Prostate gland (tissue), 2 donors: Measurements from ENCODE around the gene CIT.

Source experiments
- POLR2AphosphoS5 ChIP-seq: sonication (generic); formaldehyde crosslinking; IDR thresholded peaks from one replicate; pipeline ENCODE4 v1.6.1; 2017; ENCODE audit warnings: antibody characterized with exemption
- TF ChIP-seq, protein P1 (sequence below), 4 experiments: fragments of 200-600 bp in 2 of 4; fragments of 450-650 bp in 2 of 4; sonication (generic) in 2 of 4; IDR thresholded peaks; 1 replicate in 3 of 4; 2 replicates in 1 of 4; pipeline ENCODE4 v1.5.1; 2016 to 2019; ENCODE audit warnings: antibody characterized with exemption in 4 of 4, mild to moderate bottlenecking in 2 of 4, moderate library complexity in 2 of 4

DNA sequence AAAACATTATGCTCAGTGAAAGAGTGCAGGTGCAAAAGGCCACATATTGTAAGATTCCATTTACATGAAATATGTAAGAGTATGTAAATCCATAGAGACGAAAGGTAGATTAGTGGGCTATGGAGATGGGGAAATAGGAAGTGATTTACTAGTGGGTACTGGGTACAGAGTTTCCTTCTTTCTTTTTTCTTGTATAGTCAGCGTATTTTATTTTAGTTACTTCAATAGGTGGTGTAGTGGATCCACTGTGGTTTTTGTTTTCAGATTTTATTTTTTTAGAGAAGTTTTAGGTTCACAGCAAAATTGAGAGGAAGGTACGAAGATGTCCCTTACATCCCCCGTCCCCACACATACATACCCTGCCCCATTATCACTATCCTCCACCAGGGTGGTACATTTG is 6.1 kb upstream of the CIT start:
- TF ChIP-seq, protein P1, sequence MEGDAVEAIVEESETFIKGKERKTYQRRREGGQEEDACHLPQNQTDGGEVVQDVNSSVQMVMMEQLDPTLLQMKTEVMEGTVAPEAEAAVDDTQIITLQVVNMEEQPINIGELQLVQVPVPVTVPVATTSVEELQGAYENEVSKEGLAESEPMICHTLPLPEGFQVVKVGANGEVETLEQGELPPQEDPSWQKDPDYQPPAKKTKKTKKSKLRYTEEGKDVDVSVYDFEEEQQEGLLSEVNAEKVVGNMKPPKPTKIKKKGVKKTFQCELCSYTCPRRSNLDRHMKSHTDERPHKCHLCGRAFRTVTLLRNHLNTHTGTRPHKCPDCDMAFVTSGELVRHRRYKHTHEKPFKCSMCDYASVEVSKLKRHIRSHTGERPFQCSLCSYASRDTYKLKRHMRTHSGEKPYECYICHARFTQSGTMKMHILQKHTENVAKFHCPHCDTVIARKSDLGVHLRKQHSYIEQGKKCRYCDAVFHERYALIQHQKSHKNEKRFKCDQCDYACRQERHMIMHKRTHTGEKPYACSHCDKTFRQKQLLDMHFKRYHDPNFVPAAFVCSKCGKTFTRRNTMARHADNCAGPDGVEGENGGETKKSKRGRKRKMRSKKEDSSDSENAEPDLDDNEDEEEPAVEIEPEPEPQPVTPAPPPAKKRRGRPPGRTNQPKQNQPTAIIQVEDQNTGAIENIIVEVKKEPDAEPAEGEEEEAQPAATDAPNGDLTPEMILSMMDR (IDR thresholded peaks at IDR 0.05), result no peak
- no peak for TF ChIP-seq POLR2AphosphoS5
